Suprapubic skin (tissue), 4 donors: ENCODE measurements around the gene CRLF3. TPM values are rescaled to one million over a fixed set of nuclear protein-coding genes. Genes with fewer than 3 reads are reported as not detected.
"Not testable (repeated sequence)": the region's sequence is repeated elsewhere in the genome, so short reads cannot be mapped to it uniquely, and the experiment has no call there.

Experiments used
- DNase-seq, 2 donors: peaks; one replicate each; pipeline ENCODE4 v3.0.0-alpha.2; 2019; ENCODE audit warnings: low spot score in 2 of 2
- H3K27ac ChIP-seq: fragments of 200-600 bp; sonication (generic); one replicate; pipeline ENCODE4 v1.5.1; 2019
- H3K27me3 ChIP-seq: fragments of 200-600 bp; sonication (generic); one replicate; pipeline ENCODE4 v1.5.1; 2019
- H3K36me3 ChIP-seq: fragments of 200-600 bp; sonication (generic); one replicate; pipeline ENCODE4 v1.5.1; 2019
- H3K4me1 ChIP-seq: fragments of 200-600 bp; sonication (generic); one replicate; pipeline ENCODE4 v1.5.1; 2019
- H3K4me3 ChIP-seq: fragments of 200-600 bp; sonication (generic); one replicate; pipeline ENCODE4 v1.5.1; 2019; ENCODE audit warnings: mild to moderate bottlenecking
- H3K9me3 ChIP-seq: fragments of 200-600 bp; sonication (generic); one replicate; pipeline ENCODE4 v1.5.1; 2019
- EP300 ChIP-seq: sonication (generic); formaldehyde crosslinking; IDR thresholded peaks from one replicate; pipeline ENCODE4 v1.6.1; 2017; ENCODE audit warnings: antibody characterized with exemption
- POLR2A ChIP-seq, 2 donors: fragments of 450-650 bp; IDR thresholded peaks; one replicate each; pipeline ENCODE4 v1.6.1; 2017; ENCODE audit warnings: antibody characterized with exemption in 2 of 2, mild to moderate bottlenecking in 2 of 2, moderate library complexity in 2 of 2
- POLR2AphosphoS5 ChIP-seq, 3 donors: sonication (generic); formaldehyde crosslinking; IDR thresholded peaks; one replicate each; pipeline ENCODE4 v1.6.1; 2017; ENCODE audit warnings: antibody characterized with exemption in 3 of 3
- WGBS: methylation state at CpG from one replicate; pipeline ENCODE4 v1.1.5; 2018; 5-methylcytosine and 5-hydroxymethylcytosine counted together
- total RNA-seq, 4 donors: library from RNA; depleted of rRNA; stranded (reverse); fragments of >200 nt; gene quantifications; one replicate each; pipeline ENCODE4 v1.1.0, GENCODE V29; 2016
- TF ChIP-seq, protein P1 (sequence below), 2 donors: fragments of 200-600 bp in 1 of 2; fragments of 450-650 bp in 1 of 2; sonication (generic) in 1 of 2; IDR thresholded peaks; one replicate each; pipeline ENCODE4 v1.5.1; 2016 to 2019; ENCODE audit warnings: antibody characterized with exemption in 2 of 2, mild to moderate bottlenecking in 1 of 2, moderate library complexity in 1 of 2

Gene CRLF3
- total RNA-seq, 4 donors from 2014 or later = 16.1 to 24.1 (median 19.2) TPM

DNA sequence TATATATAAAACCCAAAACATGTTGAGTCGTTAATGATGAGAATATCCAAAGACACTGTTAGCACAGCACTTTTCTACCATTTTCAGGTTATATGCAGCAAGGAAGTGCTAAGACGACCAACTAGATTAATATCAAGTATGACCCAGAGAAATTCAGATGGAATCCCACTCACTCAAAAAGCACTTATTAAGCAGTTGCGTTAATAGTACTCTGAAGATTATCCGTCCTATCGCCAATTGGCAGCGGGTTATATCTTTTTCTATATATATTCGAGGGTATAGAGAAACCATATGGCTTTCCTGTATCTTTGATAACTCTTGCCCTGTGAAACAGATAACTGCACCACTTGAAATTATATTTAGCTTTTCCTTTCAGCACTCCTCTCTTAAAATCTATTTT, 1.1 kb downstream of the CRLF3 start:
- no peaks in the 10 kb centered on the region for H3K27me3 ChIP-seq
- TF ChIP-seq POLR2AphosphoS5 (IDR thresholded peaks at IDR 0.05) (no peak), EP300 (no peak), POLR2A (IDR thresholded peaks at IDR 0.05) (no peak)
- TF ChIP-seq, protein P1, sequence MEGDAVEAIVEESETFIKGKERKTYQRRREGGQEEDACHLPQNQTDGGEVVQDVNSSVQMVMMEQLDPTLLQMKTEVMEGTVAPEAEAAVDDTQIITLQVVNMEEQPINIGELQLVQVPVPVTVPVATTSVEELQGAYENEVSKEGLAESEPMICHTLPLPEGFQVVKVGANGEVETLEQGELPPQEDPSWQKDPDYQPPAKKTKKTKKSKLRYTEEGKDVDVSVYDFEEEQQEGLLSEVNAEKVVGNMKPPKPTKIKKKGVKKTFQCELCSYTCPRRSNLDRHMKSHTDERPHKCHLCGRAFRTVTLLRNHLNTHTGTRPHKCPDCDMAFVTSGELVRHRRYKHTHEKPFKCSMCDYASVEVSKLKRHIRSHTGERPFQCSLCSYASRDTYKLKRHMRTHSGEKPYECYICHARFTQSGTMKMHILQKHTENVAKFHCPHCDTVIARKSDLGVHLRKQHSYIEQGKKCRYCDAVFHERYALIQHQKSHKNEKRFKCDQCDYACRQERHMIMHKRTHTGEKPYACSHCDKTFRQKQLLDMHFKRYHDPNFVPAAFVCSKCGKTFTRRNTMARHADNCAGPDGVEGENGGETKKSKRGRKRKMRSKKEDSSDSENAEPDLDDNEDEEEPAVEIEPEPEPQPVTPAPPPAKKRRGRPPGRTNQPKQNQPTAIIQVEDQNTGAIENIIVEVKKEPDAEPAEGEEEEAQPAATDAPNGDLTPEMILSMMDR (IDR thresholded peaks at IDR 0.05) = no peak
- peaks cover 39% of the 10 kb centered on the region for H3K4me1 ChIP-seq
- H3K27ac ChIP-seq = peak overlapping the region; percentile 87
- H3K9me3 ChIP-seq = no peaks in the 10 kb centered on the region
- DNase-seq = no peak
- peak overlapping the region; percentile 95 for H3K4me3 ChIP-seq
- H3K36me3 ChIP-seq = no peaks in the 10 kb centered on the region
- 40% methylated on average over 7 of the region's 7 CpGs for WGBS

DNA sequence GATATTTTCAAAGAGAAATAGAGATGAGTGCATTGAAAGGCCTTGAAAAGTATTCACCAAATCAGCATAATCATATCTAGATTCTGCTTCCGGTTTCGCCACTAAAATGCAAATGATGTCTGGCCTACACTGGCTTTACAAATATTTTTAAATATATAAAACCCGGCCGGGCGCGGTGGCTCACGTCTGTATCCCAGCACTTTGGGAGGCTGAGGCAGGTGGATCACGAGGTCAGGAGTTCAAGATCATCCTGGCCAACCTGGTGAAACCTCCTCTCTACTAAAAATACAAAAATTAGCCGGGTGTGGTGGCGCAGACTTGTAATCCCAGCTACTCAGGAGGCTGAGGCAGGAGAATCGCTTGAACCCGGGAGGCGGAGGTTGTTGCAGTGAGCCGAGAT, 1.6 kb downstream of the CRLF3 start:
- DNase-seq, H3K36me3 ChIP-seq, H3K27ac ChIP-seq, H3K27me3 ChIP-seq, H3K9me3 ChIP-seq: not testable (repeated sequence)
- Histone ChIP-seq H3K4me3 (peak overlapping the region; percentile 95), H3K4me1 (peaks cover 39% of the 10 kb centered on the region)
- 77% methylated on average over 14 of the region's 14 CpGs for WGBS

DNA sequence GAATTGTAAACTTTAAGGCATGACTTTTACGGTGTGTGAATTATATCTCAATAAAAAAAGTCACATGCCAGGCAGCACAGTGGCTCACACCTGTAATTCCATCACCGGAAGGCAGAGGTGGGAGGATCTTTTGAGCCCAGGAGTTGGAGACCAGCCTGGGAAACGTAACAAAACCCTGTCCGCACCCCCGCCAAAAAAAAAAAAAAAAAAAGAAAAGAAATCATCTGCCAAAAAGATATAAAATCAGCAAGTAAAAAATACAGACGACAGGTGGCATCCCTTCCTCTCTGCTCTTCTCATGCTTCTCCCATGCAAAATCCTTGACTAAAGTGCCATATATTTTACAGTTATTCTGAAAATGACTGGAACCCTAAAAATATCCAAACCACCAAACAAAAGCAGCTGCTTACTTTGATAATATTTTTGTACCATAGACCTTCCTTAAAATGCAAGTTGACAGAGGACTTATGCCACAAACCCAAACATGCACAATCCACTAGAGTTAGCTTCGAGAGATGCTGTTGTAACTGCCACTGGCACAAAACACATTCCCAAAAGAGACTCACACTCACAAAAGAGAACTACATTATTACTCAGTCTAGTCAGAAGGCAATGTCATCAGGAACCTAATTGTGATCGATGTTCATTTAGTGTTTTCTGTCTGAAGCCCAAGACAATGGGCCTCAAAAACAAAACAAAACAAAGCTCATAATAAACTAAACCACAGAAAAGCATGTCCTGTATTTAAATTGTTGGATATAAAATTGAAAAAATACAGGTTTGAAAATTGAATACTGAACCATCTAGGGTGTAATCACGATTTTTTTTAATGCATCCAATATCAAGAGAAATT, 2.4 kb downstream of the CRLF3 start:
- Histone ChIP-seq H3K9me3 (no peaks in the 10 kb centered on the region), H3K4me1 (peaks cover 39% of the 10 kb centered on the region), H3K4me3 (peak overlapping the region; percentile 7), H3K27ac (no peak overlapping the region), H3K36me3 (no peaks in the 10 kb centered on the region), H3K27me3 (no peaks in the 10 kb centered on the region)
- whole genome bisulfite sequencing = 27% methylated on average over 9 of the region's 9 CpGs
- no peak for DNase-seq
- TF ChIP-seq EP300 = no peak
- TF ChIP-seq POLR2A (IDR thresholded peaks at IDR 0.05) = no peak
- TF ChIP-seq, protein P1 (IDR thresholded peaks at IDR 0.05) = no peak
- no peak for TF ChIP-seq POLR2AphosphoS5 (IDR thresholded peaks at IDR 0.05)

- Histone ChIP-seq H3K27ac (peak overlapping the region; percentile 34), H3K36me3 (no peaks in the 10 kb centered on the region), H3K4me3 (no peak overlapping the region), H3K9me3 (no peaks in the 10 kb centered on the region), H3K27me3 (no peaks in the 10 kb centered on the region), H3K4me1 (peaks cover 32% of the 10 kb centered on the region)
- TF ChIP-seq EP300 (no peak), POLR2A (IDR thresholded peaks at IDR 0.05) (no peak), POLR2AphosphoS5 (IDR thresholded peaks at IDR 0.05) (no peak)
- TF ChIP-seq, protein P1 (IDR thresholded peaks at IDR 0.05) = no peak
- whole genome bisulfite sequencing = 81% methylated on average over 8 of the region's 8 CpGs
- DNase-seq = no peak
Observed at GRCh38 chr17:30819971-30820705, 4.4 kb downstream of the CRLF3 start.

DNA sequence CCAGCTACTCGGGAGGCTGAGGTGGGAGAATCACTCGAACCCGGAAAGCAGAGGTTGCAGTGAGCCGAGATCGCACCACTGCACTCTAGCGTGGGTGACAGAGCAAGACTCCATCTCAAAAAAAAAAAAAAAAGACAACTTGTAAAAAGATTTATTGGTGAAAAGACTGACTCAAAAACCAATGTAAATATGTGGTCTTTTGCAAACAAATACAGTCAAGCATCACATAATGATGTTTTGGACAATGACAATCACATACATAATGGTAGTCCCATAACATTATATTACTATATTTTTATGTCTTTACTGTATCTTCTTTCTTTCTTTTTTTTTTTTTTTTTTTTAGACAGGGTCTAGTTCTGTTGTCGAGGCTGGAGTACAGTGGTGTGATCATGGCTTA, 8.3 kb downstream of the CRLF3 start:
- no peaks in the 10 kb centered on the region for H3K36me3 ChIP-seq
- H3K4me3 ChIP-seq = no peak overlapping the region
- DNase-seq = no peak
- H3K27ac ChIP-seq = no peak overlapping the region
- no peaks in the 10 kb centered on the region for H3K9me3 ChIP-seq
- WGBS = 95% methylated on average over 7 of the region's 7 CpGs
- H3K4me1 ChIP-seq = peaks cover 9% of the 10 kb centered on the region
- TF ChIP-seq, protein P1 (IDR thresholded peaks at IDR 0.05) = no peak
- TF ChIP-seq POLR2AphosphoS5 (IDR thresholded peaks at IDR 0.05) (no peak), POLR2A (IDR thresholded peaks at IDR 0.05) (no peak), EP300 (no peak)
- H3K27me3 ChIP-seq = no peaks in the 10 kb centered on the region

DNA sequence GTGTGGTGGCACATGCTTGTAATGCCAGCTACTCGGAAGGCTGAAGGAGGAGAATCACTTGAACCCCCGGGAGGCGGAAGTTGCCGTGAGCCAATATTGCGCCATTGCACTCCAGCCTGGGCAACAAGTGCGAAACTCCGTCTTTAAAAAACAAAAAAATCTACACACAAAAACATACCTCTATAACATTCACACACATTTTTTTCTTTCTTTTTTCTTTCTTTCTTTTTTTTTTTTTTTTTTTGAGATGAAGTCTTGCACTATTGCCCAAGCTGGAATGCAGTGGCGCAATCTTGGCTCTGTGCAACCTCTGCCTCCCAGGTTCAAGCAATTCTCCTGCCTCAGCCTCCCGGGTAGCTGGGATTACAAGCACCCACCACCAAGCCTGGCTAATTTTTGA, 9.6 kb downstream of the CRLF3 start:
- H3K27ac ChIP-seq, H3K9me3 ChIP-seq, H3K36me3 ChIP-seq, H3K4me1 ChIP-seq, H3K4me3 ChIP-seq, H3K27me3 ChIP-seq, DNase-seq: not testable (repeated sequence)
- 88% methylated on average over 9 of the region's 9 CpGs for WGBS

- not testable (repeated sequence) for H3K9me3 ChIP-seq, H3K4me1 ChIP-seq, H3K4me3 ChIP-seq, DNase-seq, H3K27ac ChIP-seq, H3K36me3 ChIP-seq, H3K27me3 ChIP-seq
- WGBS = 91% methylated on average over 12 of the region's 12 CpGs
Observed at GRCh38 chr17:30814236-30814635, 10.3 kb downstream of the CRLF3 start.
